GM23248 (cell line): ENCODE data around the gene AKNA. TPM values are rescaled to one million over a fixed set of nuclear protein-coding genes. Genes with fewer than 3 reads are reported as not detected.

Experiments
- DNase-seq: peaks from one replicate; pipeline ENCODE4 v3.0.0-alpha.2; 2015
- H2AFZ ChIP-seq: fragments of 200-600 bp; sonication (generic); 2 replicates; pipeline ENCODE4 v1.6.1; 2016; ENCODE audit warnings: antibody characterized with exemption
- H3F3A ChIP-seq: fragments of 200-600 bp; sonication (generic); 2 replicates; pipeline ENCODE4 v1.6.1; 2016; ENCODE audit warnings: mild to moderate bottlenecking, antibody characterized with exemption, mixed run types; ENCODE audit not compliant: insufficient read depth
- H3K27ac ChIP-seq: fragments of 200-600 bp; sonication (generic); 2 replicates; pipeline ENCODE4 v1.5.1; 2016; ENCODE audit warnings: mild to moderate bottlenecking
- H3K27me3 ChIP-seq: fragments of 200-600 bp; sonication (generic); replicated peaks from 2 replicates; pipeline ENCODE4 v1.6.1; 2016; ENCODE audit warnings: mild to moderate bottlenecking; ENCODE audit not compliant: insufficient read depth
- H3K36me3 ChIP-seq: fragments of 200-600 bp; sonication (generic); 2 replicates; pipeline ENCODE4 v1.6.1; 2016; ENCODE audit warnings: low read depth, mild to moderate bottlenecking
- H3K4me1 ChIP-seq: fragments of 200-600 bp; sonication (generic); 2 replicates; pipeline ENCODE4 v1.6.1; 2016; ENCODE audit warnings: mild to moderate bottlenecking; ENCODE audit not compliant: insufficient read depth
- H3K4me2 ChIP-seq: fragments of 200-600 bp; sonication (generic); one replicate; pipeline ENCODE4 v1.6.1; 2016; ENCODE audit warnings: mild to moderate bottlenecking; ENCODE audit not compliant: unreplicated experiment
- H3K4me3 ChIP-seq: fragments of 200-600 bp; sonication (generic); 2 replicates; pipeline ENCODE4 v1.5.1; 2016; ENCODE audit warnings: mild to moderate bottlenecking
- H3K79me2 ChIP-seq: fragments of 200-600 bp; sonication (generic); 2 replicates; pipeline ENCODE4 v1.6.1; 2016; ENCODE audit warnings: mild to moderate bottlenecking; ENCODE audit not compliant: insufficient read depth
- H3K9ac ChIP-seq: fragments of 200-600 bp; sonication (generic); 2 replicates; pipeline ENCODE4 v1.6.1; 2016; ENCODE audit warnings: mild to moderate bottlenecking
- H3K9me2 ChIP-seq: fragments of 200-600 bp; sonication (generic); 2 replicates; pipeline ENCODE4 v1.6.1; 2016; ENCODE audit warnings: mixed run types, mild to moderate bottlenecking, moderate library complexity; ENCODE audit not compliant: insufficient read depth
- H3K9me3 ChIP-seq: fragments of 200-600 bp; sonication (generic); one replicate; pipeline ENCODE4 v1.6.1; 2017; ENCODE audit warnings: low read depth
- H4K20me1 ChIP-seq: fragments of 200-600 bp; sonication (generic); 2 replicates; pipeline ENCODE4 v1.6.0; 2016; ENCODE audit not compliant: insufficient read depth
- EZH2 ChIP-seq: fragments of 200-600 bp; sonication (generic); IDR thresholded peaks from 2 replicates; pipeline ENCODE4 v1.6.1; 2018; ENCODE audit warnings: antibody characterized with exemption, mild to moderate bottlenecking; ENCODE audit not compliant: insufficient read depth, poor library complexity, severe bottlenecking
- EZH2phosphoT487 ChIP-seq: fragments of 200-600 bp; sonication (generic); IDR thresholded peaks from 2 replicates; pipeline ENCODE4 v1.6.1; 2018; ENCODE audit warnings: antibody characterized with exemption, moderate library complexity, mild to moderate bottlenecking, low read depth; ENCODE audit not compliant: insufficient read depth
- WGBS, 2 experiments: methylation state at CpG; one replicate each; pipeline ENCODE4 v1.1.6; 2015 to 2017; ENCODE audit warnings: low lambda C conversion rate in 2 of 2, low coverage in 1 of 2; ENCODE audit errors: missing lambda C conversion rate in 2 of 2; 5-methylcytosine and 5-hydroxymethylcytosine counted together
- in situ Hi-C: fragments of 300-500 bp; cut with MboI; formaldehyde crosslinking; loops from 2 replicates; pipeline ENCODE4 v1.15.0; 2020
- polyA plus RNA-seq: library from polyadenylated mRNA; unstranded; fragments of >200 nt; fragmentation: Nextera tagmentation; extraction: Ambion mirVana; gene quantifications from 2 replicates; pipeline ENCODE4 v1.2.1, GENCODE V29; 2016
- total RNA-seq: library from RNA; depleted of rRNA; stranded (reverse); fragments of >200 nt; shearing (Covaris generic); gene quantifications from 2 replicates; pipeline ENCODE4 v1.2.3, GENCODE V29; 2014; rRNA removed

The AKNA gene
- total and polyA plus RNA-seq, 2 experiments from 2014 or later: 1.8 to 6.6 TPM

- no peak overlapping the region for H3K27ac ChIP-seq
Measured at GRCh38 chr9:114286146-114286679, 101.6 kb downstream of the AKNA start.

GRCh38 chr9:114285166-114285867 is 102.5 kb downstream of the AKNA start:
- Histone ChIP-seq H3K4me2 (peak overlapping the region; percentile 17), H3K79me2 (no peaks in the 10 kb centered on the region), H3K4me1 (peaks cover 14% of the 10 kb centered on the region), H3K36me3 (no peaks in the 10 kb centered on the region), H4K20me1 (no peaks in the 10 kb centered on the region), H3K9me3 (no peaks in the 10 kb centered on the region), H3K27me3 (no peaks in the 10 kb centered on the region), H3F3A (0 out of 2 replicates have a peak, but pooled peaks cover 5% of the 10 kb centered on the region), H2AFZ (no peak overlapping the region), H3K9me2 (no peaks in the 10 kb centered on the region), H3K9ac (no peak overlapping the region), H3K4me3 (no peak overlapping the region), H3K27ac (no peak overlapping the region)
- WGBS, 2 experiments: 7 to 10% methylated on average over 18 to 20 of the region's 20 CpGs
- no peak for TF ChIP-seq EZH2
- no peak for TF ChIP-seq EZH2phosphoT487
- in situ Hi-C loops: loop anchor here (10.0 kb wide), 1 partner anchor 181 kb away; no protein-coding TSS in a partner anchor
- peak; percentile 93 for DNase-seq

More at GRCh38 chr9:114286146-114286679, 101.6 kb downstream of the AKNA start:
- Histone ChIP-seq H3K9ac (no peak overlapping the region), H3K79me2 (no peaks in the 10 kb centered on the region), H3K4me2 (peak overlapping the region; percentile 17), H4K20me1 (no peaks in the 10 kb centered on the region), H3K36me3 (no peaks in the 10 kb centered on the region), H2AFZ (no peak overlapping the region), H3K9me2 (no peaks in the 10 kb centered on the region), H3K4me1 (peaks cover 12% of the 10 kb centered on the region), H3K9me3 (no peaks in the 10 kb centered on the region), H3K27me3 (no peaks in the 10 kb centered on the region), H3F3A (0 out of 2 replicates have a peak, but pooled peaks cover 5% of the 10 kb centered on the region), H3K4me3 (no peak overlapping the region)
- in situ Hi-C loops: loop anchor here (10.0 kb wide), 1 partner anchor 181 kb away; no protein-coding TSS in a partner anchor
- 81 to 83% methylated on average over 10 of the region's 10 CpGs for WGBS, 2 experiments
- no peak for TF ChIP-seq EZH2phosphoT487
- no peak for TF ChIP-seq EZH2
- no peak for DNase-seq

GRCh38 chr9:114284316-114285060 is 103.3 kb downstream of the AKNA start:
- Histone ChIP-seq H3K9ac (no peak overlapping the region), H3K9me2 (no peaks in the 10 kb centered on the region), H3K4me1 (peaks cover 14% of the 10 kb centered on the region), H3K4me2 (no peak overlapping the region), H3K27me3 (no peaks in the 10 kb centered on the region), H3K79me2 (no peaks in the 10 kb centered on the region), H3K9me3 (no peaks in the 10 kb centered on the region), H2AFZ (no peak overlapping the region), H3K27ac (no peak overlapping the region), H3K4me3 (no peak overlapping the region), H3K36me3 (no peaks in the 10 kb centered on the region), H3F3A (0 out of 2 replicates have a peak, but pooled peaks cover 5% of the 10 kb centered on the region), H4K20me1 (no peaks in the 10 kb centered on the region)
- no peak for TF ChIP-seq EZH2phosphoT487
- no peak for TF ChIP-seq EZH2
- WGBS, 2 experiments: 90 to 93% methylated on average over 10 to 11 of the region's 11 CpGs
- in situ Hi-C loops: loop anchor here (10.0 kb wide), 1 partner anchor 180 kb away; no protein-coding TSS in a partner anchor
- no peak for DNase-seq

Other genes with a start within 250 kb of the AKNA start
- gene COL27A1, start 232.4 kb downstream of the AKNA start, total RNA-seq: 2.3 and 3.9 TPM in 2 replicates
- gene COL27A1, start 232.4 kb downstream of the AKNA start, polyA plus RNA-seq: 1.0 and 1.6 TPM in 2 replicates
- not detected in 2 replicates for gene ORM1, start 64.9 kb downstream of the AKNA start, total RNA-seq
- not detected in 2 replicates for gene ORM1, start 64.9 kb downstream of the AKNA start, polyA plus RNA-seq
- not detected in 2 replicates for gene ORM2, start 58.1 kb downstream of the AKNA start, total RNA-seq
- not detected in 2 replicates for gene ORM2, start 58.1 kb downstream of the AKNA start, polyA plus RNA-seq
- 0.76 and 1.1 TPM in 2 replicates for gene WHRN, start 117.5 kb upstream of the AKNA start, total RNA-seq
- 1.5 and 1.8 TPM in 2 replicates for gene WHRN, start 117.5 kb upstream of the AKNA start, polyA plus RNA-seq
- 127 and 131 TPM in 2 replicates for gene ATP6V1G1, start 199.8 kb upstream of the AKNA start, total RNA-seq
- gene ATP6V1G1, start 199.8 kb upstream of the AKNA start, polyA plus RNA-seq: 222 and 230 TPM in 2 replicates
- gene TMEM268, start 223.3 kb upstream of the AKNA start, total RNA-seq: 4.9 and 10.7 TPM in 2 replicates
- 5.1 and 6.9 TPM in 2 replicates for gene TMEM268, start 223.3 kb upstream of the AKNA start, polyA plus RNA-seq